Measurements from ENCODE around the gene PPRC1.
"Not testable (repeated sequence)": the region's sequence is repeated elsewhere in the genome, so short reads cannot be mapped to it uniquely, and the experiment has no call there.

Gene PPRC1

DNA sequence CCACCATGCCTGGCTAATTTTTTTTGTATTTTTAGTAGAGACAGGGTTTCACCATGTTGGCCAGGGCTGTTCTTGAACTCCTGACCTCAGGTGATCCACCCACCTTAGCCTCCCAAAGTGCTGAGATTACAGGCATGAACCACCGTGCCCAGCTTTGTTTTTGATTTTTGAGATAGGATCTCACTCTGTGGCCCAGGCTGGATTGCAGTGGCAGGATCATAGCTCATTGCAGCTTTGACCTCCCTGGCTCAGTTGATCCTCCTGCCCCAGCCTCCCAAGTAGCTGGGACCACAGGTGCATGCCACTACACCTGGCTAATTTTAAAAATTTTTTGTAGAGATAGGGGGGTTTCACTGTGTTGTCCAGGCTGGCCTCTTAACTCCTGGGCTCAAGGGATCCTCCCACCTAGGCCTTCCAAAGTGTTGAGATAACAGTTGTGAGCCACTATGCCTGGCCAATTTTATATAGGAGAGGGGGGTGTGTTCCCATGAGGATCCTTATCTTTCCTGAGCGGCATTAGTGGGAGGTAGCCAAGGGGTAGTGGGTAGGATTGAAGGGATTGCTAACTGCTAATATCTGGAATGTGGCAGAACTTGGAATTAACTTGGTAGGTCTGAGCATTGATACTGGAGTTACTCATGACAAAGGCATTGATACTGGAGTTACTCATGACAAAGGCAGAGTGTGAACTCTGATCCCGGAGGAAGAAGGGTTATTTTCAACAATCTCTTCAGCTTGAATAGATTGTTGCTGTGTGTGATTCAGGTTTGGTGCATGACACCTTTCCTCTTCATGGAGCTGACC lies 18.3 kb downstream of the PPRC1 start:
- DNase-seq (ENCODE audit: low spot score) = peak; percentile 50

GRCh38 chr10:102151774-102152544 lies 19.1 kb downstream of the PPRC1 start, which contains the start of gene NOLC1:
Gene NOLC1 (plus strand): TSS chr10:102152389. CDS start chr10:102152411, 22 bp downstream.
- peak; percentile 96 for DNase-seq (ENCODE audit: low spot score)

- peak; percentile 36 for DNase-seq (ENCODE audit: low spot score)
Measured at GRCh38 chr10:102152545-102152890, 19.7 kb downstream of the PPRC1 start.

- DNase-seq (ENCODE audit: low spot score) = no peak
Measured at GRCh38 chr10:102153093-102153620, 20.3 kb downstream of the PPRC1 start.

DNA sequence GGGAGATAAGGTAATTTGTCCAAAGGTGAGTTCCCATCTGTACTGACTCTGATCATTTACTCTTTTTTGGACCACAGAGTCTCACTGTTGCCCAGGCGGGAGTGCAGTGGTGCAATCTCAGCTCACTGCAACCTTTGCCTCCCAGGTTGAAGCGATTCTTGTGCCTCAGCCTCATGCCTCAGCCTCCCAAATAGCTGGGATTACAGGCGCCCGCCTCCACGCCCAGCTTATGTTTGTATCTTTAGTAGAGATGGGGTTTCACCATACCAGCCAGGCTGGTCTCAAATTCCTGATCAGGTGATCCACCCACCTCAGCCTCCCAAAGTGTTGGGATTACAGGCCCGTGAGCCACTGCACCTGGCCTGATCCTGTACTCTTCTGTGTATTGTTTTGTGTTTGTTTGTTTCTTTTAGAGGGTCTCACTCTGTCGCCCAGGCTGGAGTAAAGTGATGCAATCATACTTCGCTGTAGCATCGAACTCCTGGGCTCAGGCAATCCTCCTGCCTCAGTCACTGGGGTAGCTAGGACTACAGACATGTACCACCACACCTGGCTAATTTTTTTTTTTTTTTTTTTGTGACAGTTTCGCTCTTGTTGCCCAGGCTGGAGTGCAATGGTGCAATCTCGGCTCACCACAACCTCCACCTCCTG lies 21.8 kb downstream of the PPRC1 start:
- DNase-seq (ENCODE audit: low spot score) = no peak

- no peak for DNase-seq (ENCODE audit: low spot score)
Measured at GRCh38 chr10:102157224-102157623, 24.4 kb downstream of the PPRC1 start.

DNA sequence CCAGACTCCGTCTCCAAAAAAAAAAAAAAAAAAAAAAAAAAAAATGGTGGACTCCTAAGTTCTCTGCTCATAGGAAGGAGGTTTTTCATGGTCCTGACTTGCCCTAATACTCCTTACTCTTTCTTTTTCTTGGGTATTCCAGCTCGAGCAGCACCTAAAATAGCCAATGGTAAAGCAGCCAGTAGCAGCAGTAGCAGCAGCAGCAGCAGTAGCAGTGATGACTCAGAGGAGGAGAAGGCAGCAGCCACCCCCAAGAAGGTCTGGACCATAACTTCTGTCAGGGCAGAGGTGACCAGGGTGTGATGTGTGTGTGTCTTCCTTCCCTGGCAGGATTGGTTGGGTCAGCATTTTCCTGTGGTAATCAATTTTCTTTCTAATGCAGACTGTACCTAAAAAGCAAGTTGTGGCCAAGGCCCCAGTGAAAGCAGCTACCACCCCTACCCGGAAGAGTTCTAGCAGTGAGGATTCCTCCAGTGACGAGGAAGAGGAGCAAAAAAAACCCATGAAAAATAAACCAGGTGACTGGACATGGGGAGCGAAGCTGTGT lies 26.3 kb downstream of the PPRC1 start:
- DNase-seq (ENCODE audit: low spot score) = peak; percentile 23

GRCh38 chr10:102159831-102160230 lies 27.0 kb downstream of the PPRC1 start:
- DNase-seq (ENCODE audit: low spot score) = no peak

GRCh38 chr10:102163342-102163989 lies 30.6 kb downstream of the PPRC1 start:
- no peak for DNase-seq (ENCODE audit: low spot score)

DNA sequence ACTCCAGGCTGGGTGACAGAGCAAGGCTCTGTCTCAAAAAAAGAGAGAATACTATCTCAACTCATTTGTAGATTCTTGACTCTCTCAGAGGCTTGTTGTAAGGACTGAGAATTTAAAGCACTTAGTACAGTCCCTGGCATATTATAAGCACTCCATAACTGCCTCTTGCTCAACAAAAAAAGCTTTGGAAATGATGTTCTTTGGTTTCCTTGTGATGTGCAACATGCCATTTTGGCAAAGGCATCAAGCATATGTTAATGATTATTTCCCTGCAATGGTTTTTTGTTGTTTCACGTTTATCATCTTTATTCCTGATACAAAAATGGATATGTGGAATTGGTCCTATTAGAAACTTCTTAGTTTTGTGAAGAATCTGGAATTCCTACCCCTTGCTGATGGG lies 35.0 kb downstream of the PPRC1 start:
- peak; percentile 36 for DNase-seq (ENCODE audit: low spot score)

GRCh38 chr10:102170602-102171001 lies 37.8 kb downstream of the PPRC1 start:
- no peak for DNase-seq (ENCODE audit: low spot score)

DNA sequence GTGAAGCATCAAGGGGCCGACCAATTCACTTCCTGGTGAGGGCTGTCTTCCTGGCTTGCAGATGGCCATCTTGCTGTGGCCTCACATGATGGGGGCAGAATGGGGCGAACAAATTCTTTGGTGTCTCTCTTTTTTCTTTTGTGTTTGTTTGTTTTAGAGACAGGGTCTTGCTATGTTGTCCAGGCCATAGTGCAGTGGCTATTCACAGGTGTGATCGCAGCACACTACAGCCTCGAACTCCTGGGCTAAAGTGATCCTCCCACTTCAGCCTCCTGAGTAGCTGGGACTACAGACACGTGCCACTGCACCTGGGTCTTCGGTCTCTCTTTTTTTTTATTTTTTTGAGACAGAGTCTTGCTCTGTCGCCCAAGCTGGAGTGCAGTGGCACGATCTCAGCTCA lies 39.4 kb downstream of the PPRC1 start:
- DNase-seq (ENCODE audit: low spot score) = no peak

DNA sequence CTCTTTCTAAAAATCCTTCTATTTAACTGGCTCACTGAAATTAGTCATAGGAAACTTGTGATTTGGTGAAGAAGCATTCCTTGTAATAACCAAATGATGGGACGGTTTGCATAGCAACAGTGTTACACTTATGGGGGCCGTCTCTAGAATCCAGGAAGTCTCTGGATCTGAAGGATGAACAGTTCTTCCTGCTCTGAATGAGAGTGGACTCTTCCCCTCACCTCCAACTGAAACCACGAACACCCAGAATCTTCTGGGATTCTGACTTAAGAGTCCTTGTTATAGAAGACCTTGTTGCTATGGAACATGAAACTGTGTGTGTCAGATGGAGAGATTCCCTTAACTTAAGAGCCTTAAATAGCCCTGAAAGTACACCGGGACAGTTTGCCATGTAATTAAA lies 42.6 kb downstream of the PPRC1 start:
- peak; percentile 25 for DNase-seq (ENCODE audit: low spot score)

GRCh38 chr10:102184606-102185005 lies 51.8 kb downstream of the PPRC1 start:
- DNase-seq (ENCODE audit: low spot score) = no peak

DNA sequence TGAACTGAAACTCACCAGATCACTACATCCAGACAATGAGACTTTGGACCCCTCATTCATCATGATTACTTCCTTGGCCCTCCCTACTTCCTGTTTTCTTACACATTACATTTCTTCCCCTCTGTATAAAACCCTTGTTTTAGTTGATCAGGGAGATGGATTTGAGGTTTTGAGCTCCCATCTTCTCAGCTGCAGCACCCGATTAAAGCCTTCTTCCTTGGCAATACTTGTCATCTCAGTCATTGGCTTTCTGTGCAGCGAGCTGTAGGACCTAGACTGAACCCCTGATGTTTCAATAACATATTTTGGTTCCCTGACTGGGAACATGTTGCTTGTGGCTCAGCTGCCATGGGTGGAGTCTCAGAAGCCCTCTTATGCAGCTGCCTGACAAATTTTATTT lies 52.4 kb downstream of the PPRC1 start:
- DNase-seq (ENCODE audit: low spot score) = no peak

GRCh38 chr10:102185811-102186527 lies 53.1 kb downstream of the PPRC1 start:
- DNase-seq (ENCODE audit: low spot score) = peak; percentile 17

DNA sequence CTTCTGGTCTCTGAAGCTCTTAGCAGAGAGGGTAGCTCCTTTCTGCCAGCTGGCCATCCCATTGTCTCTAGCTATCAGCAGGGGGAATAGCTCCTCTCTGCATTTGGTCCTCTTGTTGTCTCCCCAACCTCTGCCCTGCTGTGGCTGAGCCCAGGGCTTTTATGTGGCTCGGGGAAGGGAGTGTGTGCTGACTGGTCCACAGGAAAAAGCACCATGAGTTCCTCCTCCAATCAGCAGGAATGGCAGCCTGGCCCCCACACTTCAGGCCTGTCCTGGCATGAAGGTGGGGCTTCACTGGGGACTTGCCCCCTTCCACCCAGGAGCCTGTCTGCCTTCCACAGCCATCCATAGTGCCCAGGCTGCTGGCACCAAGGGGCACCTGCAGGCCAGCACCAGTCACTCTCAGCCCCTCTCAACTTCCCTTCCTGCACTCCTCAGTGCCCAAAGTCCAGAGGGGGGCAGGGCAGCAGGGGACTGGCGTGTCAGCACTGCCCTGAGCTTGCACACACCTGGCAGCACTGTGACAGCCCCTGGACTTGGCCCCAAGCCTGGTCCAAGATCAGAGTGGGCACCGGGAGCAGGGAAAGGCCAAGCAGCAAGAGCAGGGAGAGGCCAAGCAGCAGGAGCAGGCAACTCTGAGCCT lies 55.6 kb downstream of the PPRC1 start:
- no peak for DNase-seq (ENCODE audit: low spot score)

DNA sequence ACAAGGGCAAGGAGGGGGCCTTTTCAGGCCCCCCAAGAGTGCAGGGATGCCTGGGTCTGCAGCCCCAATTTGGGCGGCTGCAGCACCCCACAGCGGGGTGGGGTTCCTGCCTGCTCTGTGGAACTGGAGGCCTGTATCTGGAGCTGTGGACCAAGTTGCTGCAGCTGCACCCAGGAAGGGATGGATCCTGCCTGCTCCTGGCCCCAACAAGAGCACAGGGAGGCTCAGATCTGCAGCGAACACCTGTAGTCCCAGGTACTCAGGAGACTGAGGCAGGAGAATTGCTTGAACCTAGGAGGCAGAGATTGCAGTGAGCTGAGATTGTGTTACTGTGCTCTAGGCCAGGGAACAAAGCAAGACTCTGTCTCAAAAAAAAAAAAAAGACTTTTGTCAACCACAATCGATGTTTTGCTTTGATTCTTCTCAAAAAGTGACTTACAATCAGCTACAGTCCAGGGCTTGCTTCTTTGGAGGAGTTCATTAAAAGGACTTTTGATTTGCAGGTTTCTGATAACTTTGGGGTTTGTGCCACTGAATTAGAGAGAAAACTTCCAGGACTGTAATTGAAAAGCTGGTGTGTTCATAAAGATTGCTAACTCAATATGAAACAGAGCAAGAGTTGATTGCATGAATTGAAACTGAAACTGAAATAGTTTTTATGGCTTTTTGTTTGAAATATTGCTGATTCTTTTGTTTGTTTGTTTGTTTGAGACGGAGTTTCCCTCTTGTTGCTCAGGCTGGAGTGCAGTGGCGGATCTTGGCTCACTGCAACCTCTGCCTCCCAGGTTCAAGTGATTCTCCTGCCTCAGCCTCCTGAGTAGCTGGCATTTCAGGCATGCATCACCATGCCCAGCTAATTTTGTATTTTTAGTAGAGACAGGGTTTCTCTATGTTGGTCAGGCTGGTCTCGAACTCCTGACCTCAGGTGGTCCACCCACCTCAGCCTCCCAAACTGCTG lies 56.4 kb downstream of the PPRC1 start:
- DNase-seq (ENCODE audit: low spot score) = not testable (repeated sequence)

- DNase-seq (ENCODE audit: low spot score) = no peak
Measured at GRCh38 chr10:102191956-102192355, 59.1 kb downstream of the PPRC1 start.

Data from GM03348 (cell line).